HCT116 (cell line): ENCODE measurements around the gene SLX9. TPM values are rescaled to one million over a fixed set of nuclear protein-coding genes. Genes with fewer than 3 reads are reported as not detected.

Source experiments
- ATAC-seq: fragments of 200-7000 bp; cut with Tn5 transposase; 2 replicates; pipeline ENCODE4 v1.9.1; 2020; ENCODE audit warnings: mild to moderate bottlenecking, moderate library complexity
- BruUV-seq: library from RNA; stranded (reverse); fragments of 400-500 nt; replicated peaks from 2 replicates; lab custom pipeline; 2021; lab: Mats Ljungman, UMichigan
- CTCF ChIA-PET: fragments of 300-600 bp; sonication (Branson Sonifier 250); formaldehyde crosslinking; loops from one replicate; lab custom pipeline; 2021; ENCODE audit warnings: antibody characterized with exemption; lab: Charles Lee
- POLR2A ChIA-PET: fragments of 300-600, 350-600 bp; sonication (Branson Sonifier 250); formaldehyde crosslinking; loops from one replicate; lab custom pipeline; 2021; ENCODE audit warnings: antibody characterized with exemption; lab: Charles Lee
- RAD21 ChIA-PET, 2 experiments: fragments of 300-600 bp; sonication (Branson Sonifier 250); formaldehyde crosslinking; loops; one replicate each; lab custom pipeline; 2023; ENCODE audit warnings: low total read pairs in 2 of 2; ENCODE audit not compliant: uncharacterized antibody in 2 of 2, unreplicated experiment in 2 of 2, low non-redundant PET in 1 of 2; lab: Charles Lee
- DNase-seq: peaks from one replicate; pipeline ENCODE4 v3.0.0-alpha.2; 2010; ENCODE audit warnings: low read depth, low spot score
- H2AFZ ChIP-seq: fragments of 200-600 bp; shearing (Covaris generic), sonication (generic); 2 replicates; pipeline ENCODE4 v1.6.1; 2017; ENCODE audit warnings: low read depth, mixed run types, mixed read lengths, antibody characterized with exemption, low read length; ENCODE audit not compliant: poor library complexity, severe bottlenecking
- H3K27ac ChIP-seq: 2 replicates; pipeline ENCODE4 v1.5.1; 2012; ENCODE audit warnings: low read depth, low read length
- H3K27me3 ChIP-seq: fragments of 200-600 bp; sonication (generic); 2 replicates; pipeline ENCODE4 v1.6.1; 2016; ENCODE audit warnings: mixed run types, low read length, mixed read lengths; ENCODE audit not compliant: insufficient read depth
- H3K36me3 ChIP-seq, 2 experiments: fragments of 200-500 bp in 1 of 2; fragments of 200-600 bp in 1 of 2; sonication (Bioruptor generic) in 1 of 2; sonication (generic) in 1 of 2; 2 replicates each; pipeline versions ENCODE4 v1.5.1 to v1.6.1; 2014 to 2016; ENCODE audit warnings: low read length in 2 of 2, inconsistent platforms in 1 of 2, mixed read lengths in 1 of 2, mixed run types in 1 of 2; ENCODE audit not compliant: insufficient read depth in 2 of 2, control insufficient read depth in 1 of 2
- H3K4me1 ChIP-seq, 2 experiments: fragments of 200-600 bp in 1 of 2; sonication (generic) in 1 of 2; 2 replicates each; pipeline versions ENCODE4 v1.5.1 to v1.6.1; 2012 to 2017; ENCODE audit warnings: low read length in 2 of 2, inconsistent platforms in 1 of 2, mild to moderate bottlenecking in 1 of 2, mixed read lengths in 1 of 2, mixed run types in 1 of 2, moderate library complexity in 1 of 2; ENCODE audit not compliant: insufficient read depth in 2 of 2, control insufficient read depth in 1 of 2
- H3K4me2 ChIP-seq: fragments of 200-600 bp; sonication (generic); 2 replicates; pipeline ENCODE4 v1.6.1; 2017; ENCODE audit warnings: mixed run types, low read length, mixed read lengths
- H3K4me3 ChIP-seq, 2 experiments: fragments of 200-600 bp in 1 of 2; sonication (generic) in 1 of 2; replicated peaks in 1 of 2; 2 replicates each; pipeline ENCODE4 v1.5.1; 2011 to 2016; ENCODE audit warnings: low read length in 2 of 2, control low read depth in 1 of 2, low read depth in 1 of 2, mild to moderate bottlenecking in 1 of 2, mixed read lengths in 1 of 2, mixed run types in 1 of 2
- H3K79me2 ChIP-seq: fragments of 200-600 bp; sonication (generic); 2 replicates; pipeline ENCODE4 v1.6.1; 2017; ENCODE audit warnings: mild to moderate bottlenecking, mixed run types, low read length, moderate library complexity, mixed read lengths; ENCODE audit not compliant: insufficient read depth
- H3K9ac ChIP-seq: fragments of 200-600 bp; sonication (generic); 2 replicates; pipeline ENCODE4 v1.6.1; 2016; ENCODE audit warnings: low read length, mixed read lengths
- H3K9me2 ChIP-seq: fragments of 200-600 bp; sonication (generic), shearing (Covaris generic); 2 replicates; pipeline ENCODE4 v1.6.1; 2017; ENCODE audit warnings: mixed run types, mild to moderate bottlenecking, moderate library complexity; ENCODE audit not compliant: insufficient read depth
- H3K9me3 ChIP-seq, 2 experiments: fragments of 200-500 bp in 1 of 2; fragments of 200-600 bp in 1 of 2; sonication (Bioruptor generic) in 1 of 2; sonication (generic) in 1 of 2; 2 replicates each; pipeline ENCODE4 v1.6.1; 2014 to 2017; ENCODE audit warnings: low read length in 2 of 2, mixed read lengths in 2 of 2, inconsistent platforms in 1 of 2, low read depth in 1 of 2, mild to moderate bottlenecking in 1 of 2, mixed run types in 1 of 2, moderate library complexity in 1 of 2; ENCODE audit not compliant: control insufficient read depth in 1 of 2, insufficient read depth in 1 of 2
- H4K20me1 ChIP-seq: fragments of 200-600 bp; sonication (generic), shearing (Covaris generic); 2 replicates; pipeline ENCODE4 v1.6.1; 2017; ENCODE audit warnings: mixed run types, mild to moderate bottlenecking, moderate library complexity; ENCODE audit not compliant: insufficient read depth
- CBX3 ChIP-seq: IDR thresholded peaks from 2 replicates; pipeline ENCODE4 v1.6.1; 2012; ENCODE audit warnings: low read depth
- CEBPB ChIP-seq: IDR thresholded peaks from 2 replicates; pipeline ENCODE4 v1.6.1; 2012; ENCODE audit warnings: low read depth
- EGR1 ChIP-seq: IDR thresholded peaks from 2 replicates; pipeline ENCODE4 v1.6.1; 2012; ENCODE audit warnings: low read depth
- ELF1 ChIP-seq: IDR thresholded peaks from 2 replicates; pipeline ENCODE4 v1.6.1; 2012; ENCODE audit warnings: low read depth, borderline replicate concordance
- EZH2 ChIP-seq: fragments of 200-600 bp; sonication (generic); IDR thresholded peaks from 2 replicates; pipeline ENCODE4 v1.6.1; 2017; ENCODE audit warnings: antibody characterized with exemption, mixed run types
- EZH2phosphoT487 ChIP-seq: fragments of 200-600 bp; IDR thresholded peaks from 2 replicates; pipeline ENCODE4 v1.6.1; 2018; ENCODE audit warnings: antibody characterized with exemption, borderline replicate concordance
- FOSL1 ChIP-seq: IDR thresholded peaks from 2 replicates; pipeline ENCODE4 v1.6.1; 2012; ENCODE audit warnings: low read depth
- JUND ChIP-seq: IDR thresholded peaks from 2 replicates; pipeline ENCODE4 v1.6.1; 2012
- POLR2A ChIP-seq: IDR thresholded peaks from 2 replicates; pipeline ENCODE4 v1.7.0; 2011; ENCODE audit warnings: borderline replicate concordance; ENCODE audit not compliant: insufficient read depth, insufficient read length; ENCODE audit errors: extremely low read depth
- POLR2AphosphoS5 ChIP-seq: IDR thresholded peaks from 2 replicates; pipeline ENCODE4 v1.6.1; 2011; ENCODE audit warnings: mild to moderate bottlenecking, low read depth, low read length, moderate library complexity
- RAD21 ChIP-seq: IDR thresholded peaks from 2 replicates; pipeline ENCODE4 v1.6.1; 2012; ENCODE audit warnings: low read depth, mild to moderate bottlenecking
- SRF ChIP-seq: IDR thresholded peaks from 2 replicates; pipeline ENCODE4 v1.6.1; 2012; ENCODE audit warnings: low read depth
- YY1 ChIP-seq: IDR thresholded peaks from 2 replicates; pipeline ENCODE4 v1.6.1; 2011; ENCODE audit warnings: low read length, low read depth, moderate library complexity, mild to moderate bottlenecking; ENCODE audit not compliant: insufficient replicate concordance; ENCODE audit errors: extremely low read depth
- intact Hi-C: fragments of 100-400 bp; cut with micrococcal nuclease; formaldehyde crosslinking; loops from 2 replicates; pipeline ENCODE4 v1.10.0; 2022
- total RNA-seq: library from RNA; stranded (reverse); gene quantifications from one replicate; pipeline ENCODE4 v1.2.1, GENCODE V29; 2021; ENCODE audit not compliant: unreplicated experiment
- TF ChIP-seq, protein P1 (sequence below): IDR thresholded peaks from 2 replicates; pipeline ENCODE4 v1.6.1; 2012; ENCODE audit warnings: low read depth
- TF ChIP-seq, protein P2 (sequence below): IDR thresholded peaks from 2 replicates; pipeline ENCODE4 v1.6.1; 2012
- TF ChIP-seq, protein P3 (sequence below): IDR thresholded peaks from 2 replicates; pipeline ENCODE4 v1.6.1; 2011; ENCODE audit warnings: mild to moderate bottlenecking, low read length, moderate library complexity; ENCODE audit not compliant: insufficient replicate concordance; ENCODE audit errors: extremely low read depth
- TF ChIP-seq, protein P4 (sequence below), 3 experiments: fragments of 200-600 bp in 1 of 3; sonication (generic) in 1 of 3; IDR thresholded peaks in 2 of 3; conservative IDR thresholded peaks in 1 of 3; 2 replicates each; pipeline ENCODE4 v1.5.1; 2012 to 2017; ENCODE audit warnings: low read depth in 2 of 3, low read length in 2 of 3, antibody characterized with exemption in 1 of 3, borderline replicate concordance in 1 of 3, control low read depth in 1 of 3, mild to moderate bottlenecking in 1 of 3, mixed read lengths in 1 of 3, mixed run types in 1 of 3, moderate library complexity in 1 of 3; ENCODE audit not compliant: insufficient read depth in 1 of 3
- TF ChIP-seq, protein P5 (sequence below): IDR thresholded peaks from 2 replicates; pipeline ENCODE4 v1.6.1; 2012

Gene SLX9
- total RNA-seq, 1 experiment from 2014 or later, result 61.9 TPM

DNA sequence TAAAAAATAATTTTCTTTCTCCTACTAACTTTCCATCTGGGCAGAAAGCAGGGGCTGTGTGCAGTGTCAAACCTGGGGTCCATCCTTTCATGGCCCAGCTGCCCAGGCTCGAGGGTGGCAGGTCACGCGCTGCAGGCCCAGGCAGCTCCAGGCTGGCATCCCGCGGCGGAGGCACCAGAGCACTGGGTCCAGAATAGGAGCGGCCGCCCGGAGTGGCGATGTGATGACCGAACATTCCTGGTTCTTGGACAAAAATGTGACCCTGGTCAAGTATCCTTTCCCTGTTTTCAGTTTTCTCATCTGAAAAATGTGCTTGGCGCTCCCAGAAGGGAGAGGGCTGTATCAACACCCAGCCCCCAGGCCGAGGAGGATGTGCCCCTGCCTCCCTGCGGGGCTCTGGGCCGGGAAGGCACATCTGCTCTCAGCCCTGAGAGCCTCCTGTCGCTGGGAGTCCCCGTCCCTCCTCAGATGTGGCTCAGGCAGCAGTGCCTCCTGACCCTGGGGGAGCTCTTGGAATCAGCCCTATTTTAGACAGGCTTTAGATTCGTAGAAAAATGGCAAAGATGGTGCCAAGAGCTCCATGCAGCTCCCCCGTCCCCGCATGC, 29.3 kb downstream of the SLX9 start:
- CTCF ChIA-PET, result no interaction called here
- no peak for TF ChIP-seq POLR2AphosphoS5
- no peak for TF ChIP-seq POLR2A
- TF ChIP-seq, protein P1, sequence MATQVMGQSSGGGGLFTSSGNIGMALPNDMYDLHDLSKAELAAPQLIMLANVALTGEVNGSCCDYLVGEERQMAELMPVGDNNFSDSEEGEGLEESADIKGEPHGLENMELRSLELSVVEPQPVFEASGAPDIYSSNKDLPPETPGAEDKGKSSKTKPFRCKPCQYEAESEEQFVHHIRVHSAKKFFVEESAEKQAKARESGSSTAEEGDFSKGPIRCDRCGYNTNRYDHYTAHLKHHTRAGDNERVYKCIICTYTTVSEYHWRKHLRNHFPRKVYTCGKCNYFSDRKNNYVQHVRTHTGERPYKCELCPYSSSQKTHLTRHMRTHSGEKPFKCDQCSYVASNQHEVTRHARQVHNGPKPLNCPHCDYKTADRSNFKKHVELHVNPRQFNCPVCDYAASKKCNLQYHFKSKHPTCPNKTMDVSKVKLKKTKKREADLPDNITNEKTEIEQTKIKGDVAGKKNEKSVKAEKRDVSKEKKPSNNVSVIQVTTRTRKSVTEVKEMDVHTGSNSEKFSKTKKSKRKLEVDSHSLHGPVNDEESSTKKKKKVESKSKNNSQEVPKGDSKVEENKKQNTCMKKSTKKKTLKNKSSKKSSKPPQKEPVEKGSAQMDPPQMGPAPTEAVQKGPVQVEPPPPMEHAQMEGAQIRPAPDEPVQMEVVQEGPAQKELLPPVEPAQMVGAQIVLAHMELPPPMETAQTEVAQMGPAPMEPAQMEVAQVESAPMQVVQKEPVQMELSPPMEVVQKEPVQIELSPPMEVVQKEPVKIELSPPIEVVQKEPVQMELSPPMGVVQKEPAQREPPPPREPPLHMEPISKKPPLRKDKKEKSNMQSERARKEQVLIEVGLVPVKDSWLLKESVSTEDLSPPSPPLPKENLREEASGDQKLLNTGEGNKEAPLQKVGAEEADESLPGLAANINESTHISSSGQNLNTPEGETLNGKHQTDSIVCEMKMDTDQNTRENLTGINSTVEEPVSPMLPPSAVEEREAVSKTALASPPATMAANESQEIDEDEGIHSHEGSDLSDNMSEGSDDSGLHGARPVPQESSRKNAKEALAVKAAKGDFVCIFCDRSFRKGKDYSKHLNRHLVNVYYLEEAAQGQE, result no peak
- TF ChIP-seq, protein P2, sequence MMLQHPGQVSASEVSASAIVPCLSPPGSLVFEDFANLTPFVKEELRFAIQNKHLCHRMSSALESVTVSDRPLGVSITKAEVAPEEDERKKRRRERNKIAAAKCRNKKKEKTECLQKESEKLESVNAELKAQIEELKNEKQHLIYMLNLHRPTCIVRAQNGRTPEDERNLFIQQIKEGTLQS, result no peak
- TF ChIP-seq, protein P3, sequence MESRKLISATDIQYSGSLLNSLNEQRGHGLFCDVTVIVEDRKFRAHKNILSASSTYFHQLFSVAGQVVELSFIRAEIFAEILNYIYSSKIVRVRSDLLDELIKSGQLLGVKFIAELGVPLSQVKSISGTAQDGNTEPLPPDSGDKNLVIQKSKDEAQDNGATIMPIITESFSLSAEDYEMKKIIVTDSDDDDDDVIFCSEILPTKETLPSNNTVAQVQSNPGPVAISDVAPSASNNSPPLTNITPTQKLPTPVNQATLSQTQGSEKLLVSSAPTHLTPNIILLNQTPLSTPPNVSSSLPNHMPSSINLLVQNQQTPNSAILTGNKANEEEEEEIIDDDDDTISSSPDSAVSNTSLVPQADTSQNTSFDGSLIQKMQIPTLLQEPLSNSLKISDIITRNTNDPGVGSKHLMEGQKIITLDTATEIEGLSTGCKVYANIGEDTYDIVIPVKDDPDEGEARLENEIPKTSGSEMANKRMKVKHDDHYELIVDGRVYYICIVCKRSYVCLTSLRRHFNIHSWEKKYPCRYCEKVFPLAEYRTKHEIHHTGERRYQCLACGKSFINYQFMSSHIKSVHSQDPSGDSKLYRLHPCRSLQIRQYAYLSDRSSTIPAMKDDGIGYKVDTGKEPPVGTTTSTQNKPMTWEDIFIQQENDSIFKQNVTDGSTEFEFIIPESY, result no peak
- no peak for TF ChIP-seq YY1
- no peak for TF ChIP-seq CEBPB
- TF ChIP-seq, protein P4, sequence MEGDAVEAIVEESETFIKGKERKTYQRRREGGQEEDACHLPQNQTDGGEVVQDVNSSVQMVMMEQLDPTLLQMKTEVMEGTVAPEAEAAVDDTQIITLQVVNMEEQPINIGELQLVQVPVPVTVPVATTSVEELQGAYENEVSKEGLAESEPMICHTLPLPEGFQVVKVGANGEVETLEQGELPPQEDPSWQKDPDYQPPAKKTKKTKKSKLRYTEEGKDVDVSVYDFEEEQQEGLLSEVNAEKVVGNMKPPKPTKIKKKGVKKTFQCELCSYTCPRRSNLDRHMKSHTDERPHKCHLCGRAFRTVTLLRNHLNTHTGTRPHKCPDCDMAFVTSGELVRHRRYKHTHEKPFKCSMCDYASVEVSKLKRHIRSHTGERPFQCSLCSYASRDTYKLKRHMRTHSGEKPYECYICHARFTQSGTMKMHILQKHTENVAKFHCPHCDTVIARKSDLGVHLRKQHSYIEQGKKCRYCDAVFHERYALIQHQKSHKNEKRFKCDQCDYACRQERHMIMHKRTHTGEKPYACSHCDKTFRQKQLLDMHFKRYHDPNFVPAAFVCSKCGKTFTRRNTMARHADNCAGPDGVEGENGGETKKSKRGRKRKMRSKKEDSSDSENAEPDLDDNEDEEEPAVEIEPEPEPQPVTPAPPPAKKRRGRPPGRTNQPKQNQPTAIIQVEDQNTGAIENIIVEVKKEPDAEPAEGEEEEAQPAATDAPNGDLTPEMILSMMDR (IDR thresholded peaks at IDR 0.05 in 2 of 3, conservative IDR thresholded peaks at IDR 0.05 in 1 of 3; ENCODE audit: borderline replicate concordance in 1 of 3, insufficient read depth in 1 of 3, low read depth in 2 of 3, low read length in 2 of 3), result no peak
- TF ChIP-seq ELF1, result no peak
- no peak for TF ChIP-seq CBX3
- no peak for TF ChIP-seq EZH2phosphoT487
- TF ChIP-seq SRF, result no peak
- TF ChIP-seq JUND, result no peak
- TF ChIP-seq RAD21, result no peak
- TF ChIP-seq EGR1, result no peak
- no peak for TF ChIP-seq EZH2
- TF ChIP-seq FOSL1, result no peak
- TF ChIP-seq, protein P5, sequence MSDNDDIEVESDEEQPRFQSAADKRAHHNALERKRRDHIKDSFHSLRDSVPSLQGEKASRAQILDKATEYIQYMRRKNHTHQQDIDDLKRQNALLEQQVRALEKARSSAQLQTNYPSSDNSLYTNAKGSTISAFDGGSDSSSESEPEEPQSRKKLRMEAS, result no peak
- H3K4me3 ChIP-seq, result no peak overlapping the region
- no peak overlapping the region for H3K4me2 ChIP-seq
- peaks cover 17% of the 10 kb centered on the region for H3K79me2 ChIP-seq
- no peaks in the 10 kb centered on the region for H3K27me3 ChIP-seq
- peaks cover 0 to 10% of the 10 kb centered on the region in 2 experiments; a peak in 1 of 4 replicates for H3K4me1 ChIP-seq
- no peaks in the 10 kb centered on the region for H3K9me2 ChIP-seq
- H3K27ac ChIP-seq, result no peak overlapping the region
- ATAC-seq (no peak), DNase-seq (no peak)
- no TSS peak for BruUV-seq
- H4K20me1 ChIP-seq, result no peaks in the 10 kb centered on the region
- RAD21 ChIA-PET, result no interaction called here
- H3K9ac ChIP-seq, result no peak overlapping the region
- intact Hi-C loops, result no loop called here
- no peak overlapping the region for H2AFZ ChIP-seq
- no peaks in the 10 kb centered on the region for H3K9me3 ChIP-seq
- H3K36me3 ChIP-seq, result peaks cover 4 to 22% of the 10 kb centered on the region in 2 experiments
- POLR2A ChIA-PET, result no interaction called here
